Right renal cortex interstitium (tissue), 3 donors: Measurements from ENCODE around the gene LUZP2. TPM values are rescaled to one million over a fixed set of nuclear protein-coding genes. Genes with fewer than 3 reads are reported as not detected.
A peak's percentile ranks its signal among the peaks of the same experiment; 100 is the strongest.

Experiments
- DNase-seq, 3 donors: peaks; one replicate each; pipeline ENCODE4 v3.0.0-alpha.2; 2013; ENCODE audit warnings: low read depth in 3 of 3, low spot score in 2 of 3
- polyA plus RNA-seq, 3 donors: library from polyadenylated mRNA; unstranded; fragments of 120-200 nt; gene quantifications; one replicate each; pipeline ENCODE4 v1.2.1, GENCODE V29; 2013; ENCODE audit not compliant: insufficient read length in 3 of 3

LUZP2 gene
- polyA plus RNA-seq, 3 donors = 0.78 to 1.5 (median 1.4) TPM

- no peak for DNase-seq
Measured at GRCh38 chr11:24625975-24626374, 129.1 kb downstream of the LUZP2 start.

GRCh38 chr11:24628224-24628776 is 131.4 kb downstream of the LUZP2 start:
- no peak for DNase-seq

GRCh38 chr11:24634606-24635160 is 137.8 kb downstream of the LUZP2 start:
- no peak for DNase-seq

GRCh38 chr11:24635588-24636290 is 138.9 kb downstream of the LUZP2 start:
- DNase-seq = no peak

- DNase-seq = no peak
Measured at GRCh38 chr11:24636291-24636629, 139.4 kb downstream of the LUZP2 start.

- DNase-seq = no peak
Measured at GRCh38 chr11:24637520-24637919, 140.7 kb downstream of the LUZP2 start.

- no peak for DNase-seq
Measured at GRCh38 chr11:24642648-24643047, 145.8 kb downstream of the LUZP2 start.

- DNase-seq = no peak
Measured at GRCh38 chr11:24645563-24645962, 148.7 kb downstream of the LUZP2 start.

GRCh38 chr11:24651873-24652272 is 155.0 kb downstream of the LUZP2 start:
- no peak for DNase-seq

- DNase-seq = no peak
Measured at GRCh38 chr11:24653901-24654300, 157.0 kb downstream of the LUZP2 start.

GRCh38 chr11:24661331-24661730 is 164.5 kb downstream of the LUZP2 start:
- no peak for DNase-seq

- no peak for DNase-seq
Measured at GRCh38 chr11:24664399-24664798, 167.5 kb downstream of the LUZP2 start.

- DNase-seq = peak in 2 of 3 donors; percentile 29 to 34
Measured at GRCh38 chr11:24667353-24667968, 170.6 kb downstream of the LUZP2 start.

- no peak for DNase-seq
Measured at GRCh38 chr11:24678703-24679348, 182.0 kb downstream of the LUZP2 start.

GRCh38 chr11:24679821-24680351 is 183.0 kb downstream of the LUZP2 start:
- DNase-seq = no peak

- DNase-seq = no peak
Measured at GRCh38 chr11:24683583-24683982, 186.7 kb downstream of the LUZP2 start.

GRCh38 chr11:24685821-24686220 is 189.0 kb downstream of the LUZP2 start:
- DNase-seq = no peak

- no peak for DNase-seq
Measured at GRCh38 chr11:24687531-24688147, 190.8 kb downstream of the LUZP2 start.

- DNase-seq = no peak
Measured at GRCh38 chr11:24688981-24689380, 192.1 kb downstream of the LUZP2 start.

- DNase-seq = no peak
Measured at GRCh38 chr11:24697522-24698111, 200.8 kb downstream of the LUZP2 start.
